H1 (cell line): Measurements from ENCODE around the gene SAMD4A. TPM values are rescaled to one million over a fixed set of nuclear protein-coding genes. Genes with fewer than 3 reads are reported as not detected.

ENCODE experiments used
- CTCF ChIA-PET: fragments of 300-600 bp; sonication (Branson Sonifier 250); formaldehyde crosslinking; loops from one replicate; lab custom pipeline; 2021; ENCODE audit not compliant: partially characterized antibody; lab: Charles Lee
- POLR2A ChIA-PET: fragments of 300-600 bp; sonication (Branson Sonifier 250); formaldehyde crosslinking; loops from one replicate; lab custom pipeline; 2021; ENCODE audit warnings: inconsistent platforms; ENCODE audit not compliant: partially characterized antibody; lab: Charles Lee
- DNase-seq, 2 experiments: peaks; one replicate each; pipeline versions ENCODE4 v3.0.0 to v3.0.0-alpha.2; 2010 to 2022; ENCODE audit warnings: low spot score in 2 of 2, low read depth in 1 of 2, mixed read lengths in 1 of 2
- FAIRE-seq: peaks from 2 replicates; lab custom pipeline; 2011; peaks lifted over from hg19 to GRCh38; lab: Jason Lieb, UNC
- H2AFZ ChIP-seq: 2 replicates; pipeline ENCODE4 v1.8.1; 2012; ENCODE audit warnings: low read length, inconsistent platforms
- H2AK5ac ChIP-seq: 2 replicates; pipeline ENCODE4 v1.6.1; 2013; ENCODE audit warnings: low read depth, low read length
- H2BK120ac ChIP-seq: replicated peaks from 2 replicates; pipeline ENCODE3; 2013; ENCODE audit warnings: low read depth, low read length, inconsistent platforms
- H2BK12ac ChIP-seq: 2 replicates; pipeline ENCODE4 v1.6.1; 2013; ENCODE audit warnings: low read depth, low read length
- H2BK15ac ChIP-seq: 2 replicates; pipeline ENCODE4 v1.6.1; 2013; ENCODE audit warnings: low read length
- H2BK20ac ChIP-seq: 2 replicates; pipeline ENCODE4 v1.6.1; 2013; ENCODE audit warnings: low read length
- H2BK5ac ChIP-seq: 2 replicates; pipeline ENCODE4 v1.6.1; 2013; ENCODE audit warnings: low read depth, low read length
- H3K14ac ChIP-seq: 2 replicates; pipeline ENCODE4 v1.6.1; 2013; ENCODE audit warnings: inconsistent platforms; ENCODE audit not compliant: insufficient read length
- H3K18ac ChIP-seq: 2 replicates; pipeline ENCODE4 v1.6.1; 2013; ENCODE audit warnings: low read length; ENCODE audit errors: extremely low read depth
- H3K23ac ChIP-seq: 2 replicates; pipeline ENCODE4 v1.6.1; 2013; ENCODE audit warnings: inconsistent platforms; ENCODE audit not compliant: insufficient read length
- H3K23me2 ChIP-seq: 2 replicates; pipeline ENCODE4 v1.6.1; 2013; ENCODE audit warnings: low read depth, low read length
- H3K27ac ChIP-seq: 2 replicates; pipeline ENCODE4 v1.6.1; 2011; ENCODE audit warnings: low read depth, low read length, inconsistent platforms
- H3K27me3 ChIP-seq, 4 experiments: replicated peaks in 1 of 4; 1 replicate in 1 of 4; 2 replicates in 3 of 4; pipeline versions ENCODE4 v1.6.1 to v1.8.1; 2011 to 2013; ENCODE audit warnings: low read length in 3 of 4, mild to moderate bottlenecking in 3 of 4, inconsistent platforms in 2 of 4, mixed read lengths in 2 of 4, moderate library complexity in 1 of 4; ENCODE audit not compliant: control insufficient read depth in 3 of 4, insufficient read depth in 3 of 4; ENCODE audit errors: extremely low read depth in 1 of 4
- H3K36me3 ChIP-seq, 4 experiments: 2 replicates each; pipeline versions ENCODE4 v1.6.1 to v1.8.1; 2011 to 2013; ENCODE audit warnings: mild to moderate bottlenecking in 4 of 4, low read length in 3 of 4, moderate library complexity in 2 of 4, control low read depth in 1 of 4, inconsistent platforms in 1 of 4; ENCODE audit not compliant: insufficient read depth in 4 of 4, control insufficient read depth in 2 of 4
- H3K4ac ChIP-seq: replicated peaks from 2 replicates; pipeline ENCODE3; 2013; ENCODE audit warnings: low read length, low read depth, mixed read lengths, inconsistent platforms; ENCODE audit not compliant: insufficient read length
- H3K4me1 ChIP-seq, 4 experiments: replicated peaks in 1 of 4; 1 replicate in 1 of 4; 2 replicates in 3 of 4; pipeline versions ENCODE4 v1.6.1 to v1.8.1; 2011 to 2013; ENCODE audit warnings: low read length in 3 of 4, inconsistent platforms in 2 of 4, mixed read lengths in 1 of 4; ENCODE audit not compliant: insufficient read depth in 4 of 4, control insufficient read depth in 3 of 4
- H3K4me2 ChIP-seq, 2 experiments: 2 replicates each; pipeline versions ENCODE4 v1.6.1 to v1.8.1; 2011 to 2013; ENCODE audit warnings: low read depth in 2 of 2, low read length in 2 of 2, control low read depth in 1 of 2, inconsistent platforms in 1 of 2, mild to moderate bottlenecking in 1 of 2; ENCODE audit not compliant: insufficient read depth in 1 of 2
- H3K4me3 ChIP-seq, 4 experiments: fragments of 200-600, 300-600 bp in 1 of 4; sonication (generic), shearing (Covaris generic), sonication (Bioruptor Twin) in 1 of 4; 2 replicates each; pipeline versions ENCODE4 v1.5.1 to v1.8.1; 2011 to 2016; ENCODE audit warnings: low read length in 4 of 4, low read depth in 3 of 4, control low read depth in 2 of 4, inconsistent platforms in 2 of 4, mild to moderate bottlenecking in 2 of 4, mixed read lengths in 1 of 4, moderate library complexity in 1 of 4; ENCODE audit not compliant: insufficient read depth in 2 of 4; ENCODE audit errors: extremely low read depth in 1 of 4
- H3K56ac ChIP-seq: replicated peaks from 2 replicates; pipeline ENCODE3; 2013; ENCODE audit warnings: low read depth, mild to moderate bottlenecking, mixed read lengths, low read length, inconsistent platforms; ENCODE audit not compliant: insufficient read length
- H3K79me1 ChIP-seq: 2 replicates; pipeline ENCODE4 v1.6.1; 2013; ENCODE audit warnings: low read depth, low read length, control low read depth
- H3K79me2 ChIP-seq, 2 experiments: 2 replicates each; pipeline versions ENCODE4 v1.6.1 to v1.8.1; 2012 to 2013; ENCODE audit warnings: low read length in 2 of 2, mild to moderate bottlenecking in 2 of 2, inconsistent platforms in 1 of 2; ENCODE audit not compliant: insufficient read depth in 2 of 2, control insufficient read depth in 1 of 2
- H3K9ac ChIP-seq, 4 experiments: replicated peaks in 1 of 4; 1 replicate in 1 of 4; 2 replicates in 3 of 4; pipeline versions ENCODE4 v1.6.1 to v1.8.1; 2011 to 2013; ENCODE audit warnings: low read depth in 3 of 4, low read length in 3 of 4, control low read depth in 2 of 4, mild to moderate bottlenecking in 2 of 4, moderate library complexity in 2 of 4, inconsistent platforms in 1 of 4; ENCODE audit errors: extremely low read depth in 1 of 4
- H3K9me3 ChIP-seq, 2 experiments: 2 replicates each; pipeline versions ENCODE4 v1.6.1 to v1.8.1; 2012 to 2013; ENCODE audit warnings: mild to moderate bottlenecking in 2 of 2, moderate library complexity in 2 of 2, control low read depth in 1 of 2, inconsistent platforms in 1 of 2, low read depth in 1 of 2, low read length in 1 of 2, mixed read lengths in 1 of 2; ENCODE audit not compliant: insufficient read depth in 2 of 2
- H4K20me1 ChIP-seq, 2 experiments: replicated peaks in 1 of 2; 2 replicates each; pipeline versions ENCODE3 to v1.8.1; 2011 to 2013; ENCODE audit warnings: inconsistent platforms in 2 of 2, low read length in 2 of 2, mild to moderate bottlenecking in 1 of 2; ENCODE audit not compliant: insufficient read depth in 2 of 2, control insufficient read depth in 1 of 2
- H4K5ac ChIP-seq: 2 replicates; pipeline ENCODE4 v1.6.1; 2013; ENCODE audit warnings: low read length, low read depth, mixed read lengths, inconsistent platforms; ENCODE audit not compliant: insufficient read length
- H4K8ac ChIP-seq: 2 replicates; pipeline ENCODE4 v1.8.0; 2013; ENCODE audit warnings: mild to moderate bottlenecking, moderate library complexity, low read length, inconsistent platforms; ENCODE audit not compliant: insufficient read depth; ENCODE audit errors: extremely low read depth
- H4K91ac ChIP-seq: replicated peaks from 2 replicates; pipeline ENCODE3; 2013; ENCODE audit warnings: low read length, mixed read lengths, inconsistent platforms; ENCODE audit not compliant: insufficient read length
- BRCA1 ChIP-seq: IDR thresholded peaks from 2 replicates; pipeline ENCODE4 v1.6.1; 2012; ENCODE audit warnings: low read depth, low read length, improper control_type of control experiment
- CREB1 ChIP-seq: IDR thresholded peaks from 2 replicates; pipeline ENCODE4 v1.6.1; 2012; ENCODE audit warnings: inconsistent platforms
- GABPA ChIP-seq: IDR thresholded peaks from 2 replicates; pipeline ENCODE4 v1.6.1; 2011; ENCODE audit warnings: mild to moderate bottlenecking, low read length, moderate library complexity, borderline replicate concordance; ENCODE audit not compliant: insufficient read depth
- JUN ChIP-seq: IDR thresholded peaks from 2 replicates; pipeline ENCODE4 v1.6.1; 2011; ENCODE audit warnings: low read depth, mild to moderate bottlenecking, improper control_type of control experiment, low read length
- RXRA ChIP-seq: IDR thresholded peaks from 2 replicates; pipeline ENCODE4 v1.6.1; 2011; ENCODE audit warnings: low read depth, mild to moderate bottlenecking, low read length, moderate library complexity; ENCODE audit not compliant: insufficient read depth
- SIN3A ChIP-seq, 2 experiments: IDR thresholded peaks in 1 of 2; conservative IDR thresholded peaks in 1 of 2; 2 replicates each; pipeline ENCODE4 v1.6.1; 2011 to 2012; ENCODE audit warnings: low read length in 2 of 2, improper control_type of control experiment in 1 of 2, low read depth in 1 of 2, mild to moderate bottlenecking in 1 of 2
- WGBS, 2 experiments: shearing (Covaris generic) in 1 of 2; methylation state at CpG; one replicate each; pipeline versions ENCODE4 v1.1.6 to v1.1.7; 2013 to 2015; ENCODE audit warnings: low lambda C conversion rate in 2 of 2, mixed read lengths in 2 of 2, inconsistent platforms in 1 of 2, low coverage in 1 of 2, missing lambda C conversion rate in 1 of 2; ENCODE audit not compliant: insufficient replicate concordance in 2 of 2, insufficient coverage in 1 of 2, insufficient read length in 1 of 2; ENCODE audit errors: extremely low coverage in 1 of 2, missing lambda C conversion rate in 1 of 2; 5-methylcytosine and 5-hydroxymethylcytosine counted together
- polyA plus RNA-seq, 7 experiments: library from polyadenylated mRNA; depleted of rRNA in 3 of 7; stranded (reverse) in 5 of 7; unstranded in 2 of 7; fragments of >200 nt in 5 of 7; fragments of 200-250 nt in 2 of 7; gene quantifications; 1 replicate in 5 of 7; 2 replicates in 1 of 7; 4 replicates in 1 of 7; pipeline versions ENCODE4 v1.2.1 to v1.2.3, GENCODE V29; 2011 to 2013; ENCODE audit warnings: missing spikeins in 2 of 7, mixed read lengths in 2 of 7
- total RNA-seq: library from RNA; stranded (reverse); fragmentation: NEBNext Ultra II Directional; extraction: Animal tissue kit (Norgen Biotek cat#: 25700); gene quantifications from 2 replicates; pipeline ENCODE4 v1.2.1, GENCODE V29; 2021
- TF ChIP-seq, protein P1 (sequence below), 3 experiments: IDR thresholded peaks; 1 replicate in 2 of 3; 2 replicates in 1 of 3; pipeline versions ENCODE4 v1.5.1 to v1.6.1; 2011; ENCODE audit warnings: low read length in 3 of 3, mild to moderate bottlenecking in 3 of 3, inconsistent platforms in 2 of 3, low read depth in 1 of 3, moderate library complexity in 1 of 3; ENCODE audit not compliant: insufficient read depth in 1 of 3; ENCODE audit errors: control extremely low read depth in 1 of 3
- TF ChIP-seq, protein P2 (sequence below): IDR thresholded peaks from 2 replicates; pipeline ENCODE4 v1.6.1; 2012; ENCODE audit warnings: inconsistent platforms

Gene SAMD4A
- total and polyA plus RNA-seq, 2 of the 8 experiments (the other 6 are each of a cell fraction or from before 2014, with no cell fraction given), result 2.4 to 12.3 TPM

DNA sequence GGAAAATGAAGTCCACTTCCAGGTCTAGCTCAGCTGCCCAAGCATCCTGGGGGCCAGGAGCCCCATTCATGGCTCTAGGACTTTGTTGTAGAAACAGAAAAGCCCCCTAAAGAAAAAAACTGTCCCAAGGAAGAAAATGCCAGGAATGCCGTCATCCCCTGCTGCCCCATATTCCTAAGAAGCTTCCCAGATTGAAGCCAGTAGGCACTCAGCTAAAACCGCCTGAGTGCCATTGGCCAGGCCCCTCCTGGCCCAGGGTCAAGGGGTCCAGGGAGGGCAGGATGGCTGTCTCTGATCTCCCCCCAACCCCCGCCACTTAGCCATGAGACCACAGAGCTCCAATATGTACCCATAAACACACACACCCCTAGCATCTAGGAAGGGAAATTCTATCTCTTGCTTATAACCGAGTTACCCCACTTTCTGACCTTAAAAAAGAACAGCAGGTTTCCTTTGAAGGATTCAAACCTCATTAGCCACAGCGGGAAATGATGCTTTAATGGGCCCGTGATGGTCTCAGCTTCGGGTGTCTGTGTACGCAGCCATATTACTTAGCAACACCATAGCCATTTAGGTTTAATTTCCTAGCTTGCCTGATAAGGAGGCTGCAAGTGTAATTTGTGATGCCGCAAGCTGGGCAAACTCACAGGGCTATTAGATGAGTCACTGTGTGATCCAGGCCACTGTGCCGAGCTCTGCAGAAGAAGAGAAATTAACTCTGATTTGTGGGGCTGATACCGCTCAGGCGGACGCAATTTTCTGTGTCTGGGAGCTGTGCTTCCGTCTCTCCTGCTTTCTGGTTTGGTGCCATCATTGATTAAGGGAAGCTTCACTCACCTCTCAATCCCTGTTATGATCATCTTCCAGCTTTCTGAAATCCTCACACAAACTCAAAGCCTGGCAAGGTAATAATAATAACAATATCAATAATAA is 251.5 kb downstream of the SAMD4A start:
- Histone ChIP-seq H3K56ac (no peak overlapping the region), H4K91ac (no peak overlapping the region), H3K18ac (no peak overlapping the region), H2AFZ (no peak overlapping the region), H2AK5ac (no peak overlapping the region), H3K79me2 (no peaks in the 10 kb centered on the region), H3K4ac (no peak overlapping the region), H4K5ac (no peak overlapping the region), H4K20me1 (no peaks in the 10 kb centered on the region), H3K27ac (no peak overlapping the region), H2BK120ac (no peak overlapping the region), H3K23ac (no peak overlapping the region), H2BK20ac (no peak overlapping the region), H2BK5ac (no peak overlapping the region), H2BK15ac (no peak overlapping the region), H3K4me3 (no peak overlapping the region), H3K9me3 (no peaks in the 10 kb centered on the region), H4K8ac (no peak overlapping the region), H2BK12ac (no peak overlapping the region), H3K4me1 (no peaks in the 10 kb centered on the region), H3K27me3 (no peaks in the 10 kb centered on the region), H3K9ac (no peak overlapping the region), H3K4me2 (no peak overlapping the region), H3K79me1 (no peaks in the 10 kb centered on the region), H3K14ac (no peak overlapping the region), H3K36me3 (no peaks in the 10 kb centered on the region), H3K23me2 (no peaks in the 10 kb centered on the region)
- ChIA-PET CTCF (interaction anchor here (1.1 to 2.8 kb wide), 11 partner anchors 9 to 85 kb away, joined by 3 to 23 read pairs (median 4); partner anchors contain the start of gene GCH1), POLR2A (interaction anchor here (1.0 to 1.6 kb wide), 4 partner anchors 9 to 85 kb away, joined by 3 to 4 read pairs (median 3); no protein-coding TSS in a partner anchor)
- FAIRE-seq, result no peak
- no peak for DNase-seq
- 86% methylated on average over 14 of the region's 14 CpGs; no CpG with 5 or more reads in 1 of the 2 experiments for WGBS, 2 experiments
- no peak for TF ChIP-seq BRCA1
- no peak for TF ChIP-seq GABPA
- TF ChIP-seq SIN3A (conservative IDR thresholded peaks at IDR 0.05 in 1 of 2, IDR thresholded peaks at IDR 0.05 in 1 of 2; ENCODE audit: low read depth in 1 of 2, low read length in 2 of 2), result no peak
- no peak for TF ChIP-seq RXRA
- no peak for TF ChIP-seq JUN
- TF ChIP-seq, protein P1, sequence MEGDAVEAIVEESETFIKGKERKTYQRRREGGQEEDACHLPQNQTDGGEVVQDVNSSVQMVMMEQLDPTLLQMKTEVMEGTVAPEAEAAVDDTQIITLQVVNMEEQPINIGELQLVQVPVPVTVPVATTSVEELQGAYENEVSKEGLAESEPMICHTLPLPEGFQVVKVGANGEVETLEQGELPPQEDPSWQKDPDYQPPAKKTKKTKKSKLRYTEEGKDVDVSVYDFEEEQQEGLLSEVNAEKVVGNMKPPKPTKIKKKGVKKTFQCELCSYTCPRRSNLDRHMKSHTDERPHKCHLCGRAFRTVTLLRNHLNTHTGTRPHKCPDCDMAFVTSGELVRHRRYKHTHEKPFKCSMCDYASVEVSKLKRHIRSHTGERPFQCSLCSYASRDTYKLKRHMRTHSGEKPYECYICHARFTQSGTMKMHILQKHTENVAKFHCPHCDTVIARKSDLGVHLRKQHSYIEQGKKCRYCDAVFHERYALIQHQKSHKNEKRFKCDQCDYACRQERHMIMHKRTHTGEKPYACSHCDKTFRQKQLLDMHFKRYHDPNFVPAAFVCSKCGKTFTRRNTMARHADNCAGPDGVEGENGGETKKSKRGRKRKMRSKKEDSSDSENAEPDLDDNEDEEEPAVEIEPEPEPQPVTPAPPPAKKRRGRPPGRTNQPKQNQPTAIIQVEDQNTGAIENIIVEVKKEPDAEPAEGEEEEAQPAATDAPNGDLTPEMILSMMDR (IDR thresholded peaks at IDR 0.05; ENCODE audit: control extremely low read depth in 1 of 3, insufficient read depth in 1 of 3, low read depth in 1 of 3, low read length in 3 of 3), result no peak
- TF ChIP-seq, protein P2, sequence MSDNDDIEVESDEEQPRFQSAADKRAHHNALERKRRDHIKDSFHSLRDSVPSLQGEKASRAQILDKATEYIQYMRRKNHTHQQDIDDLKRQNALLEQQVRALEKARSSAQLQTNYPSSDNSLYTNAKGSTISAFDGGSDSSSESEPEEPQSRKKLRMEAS, result no peak
- TF ChIP-seq CREB1, result no peak
